Prostate gland (tissue), 2 donors: ENCODE measurements around the gene NAALADL2.

Experiments
- POLR2A ChIP-seq: fragments of 450-650 bp; IDR thresholded peaks from one replicate; pipeline ENCODE4 v1.6.1; 2016; ENCODE audit warnings: antibody characterized with exemption, mild to moderate bottlenecking
- POLR2AphosphoS5 ChIP-seq: sonication (generic); formaldehyde crosslinking; IDR thresholded peaks from one replicate; pipeline ENCODE4 v1.6.1; 2017; ENCODE audit warnings: antibody characterized with exemption
- TF ChIP-seq, protein P1 (sequence below), 4 experiments: fragments of 200-600 bp in 2 of 4; fragments of 450-650 bp in 2 of 4; sonication (generic) in 2 of 4; IDR thresholded peaks; 1 replicate in 3 of 4; 2 replicates in 1 of 4; pipeline ENCODE4 v1.5.1; 2016 to 2019; ENCODE audit warnings: antibody characterized with exemption in 4 of 4, mild to moderate bottlenecking in 2 of 4, moderate library complexity in 2 of 4

DNA sequence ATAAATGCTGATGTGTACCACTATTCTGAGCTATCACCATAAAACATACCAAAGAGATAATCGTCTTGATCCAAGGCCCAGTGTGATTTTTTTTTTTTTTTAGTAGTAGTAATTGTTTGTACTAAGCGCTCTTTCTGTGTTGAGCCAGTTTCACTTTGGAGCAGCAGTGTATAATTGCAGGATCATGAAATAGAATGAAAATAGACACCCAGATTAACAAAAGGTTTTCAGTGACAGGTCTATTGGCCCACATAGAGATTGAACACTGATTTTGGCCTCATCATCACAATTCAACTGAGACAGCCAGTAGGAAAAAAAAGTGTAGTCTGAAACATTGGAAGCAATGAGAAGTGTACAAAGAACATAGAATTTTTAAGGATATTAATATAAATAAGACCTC, 749.8 kb downstream of the NAALADL2 start:
- TF ChIP-seq, protein P1, sequence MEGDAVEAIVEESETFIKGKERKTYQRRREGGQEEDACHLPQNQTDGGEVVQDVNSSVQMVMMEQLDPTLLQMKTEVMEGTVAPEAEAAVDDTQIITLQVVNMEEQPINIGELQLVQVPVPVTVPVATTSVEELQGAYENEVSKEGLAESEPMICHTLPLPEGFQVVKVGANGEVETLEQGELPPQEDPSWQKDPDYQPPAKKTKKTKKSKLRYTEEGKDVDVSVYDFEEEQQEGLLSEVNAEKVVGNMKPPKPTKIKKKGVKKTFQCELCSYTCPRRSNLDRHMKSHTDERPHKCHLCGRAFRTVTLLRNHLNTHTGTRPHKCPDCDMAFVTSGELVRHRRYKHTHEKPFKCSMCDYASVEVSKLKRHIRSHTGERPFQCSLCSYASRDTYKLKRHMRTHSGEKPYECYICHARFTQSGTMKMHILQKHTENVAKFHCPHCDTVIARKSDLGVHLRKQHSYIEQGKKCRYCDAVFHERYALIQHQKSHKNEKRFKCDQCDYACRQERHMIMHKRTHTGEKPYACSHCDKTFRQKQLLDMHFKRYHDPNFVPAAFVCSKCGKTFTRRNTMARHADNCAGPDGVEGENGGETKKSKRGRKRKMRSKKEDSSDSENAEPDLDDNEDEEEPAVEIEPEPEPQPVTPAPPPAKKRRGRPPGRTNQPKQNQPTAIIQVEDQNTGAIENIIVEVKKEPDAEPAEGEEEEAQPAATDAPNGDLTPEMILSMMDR (IDR thresholded peaks at IDR 0.05): no peak
- TF ChIP-seq POLR2A (no peak), POLR2AphosphoS5 (no peak)
